ENCODE measurements around the gene CEMP1.

DNA sequence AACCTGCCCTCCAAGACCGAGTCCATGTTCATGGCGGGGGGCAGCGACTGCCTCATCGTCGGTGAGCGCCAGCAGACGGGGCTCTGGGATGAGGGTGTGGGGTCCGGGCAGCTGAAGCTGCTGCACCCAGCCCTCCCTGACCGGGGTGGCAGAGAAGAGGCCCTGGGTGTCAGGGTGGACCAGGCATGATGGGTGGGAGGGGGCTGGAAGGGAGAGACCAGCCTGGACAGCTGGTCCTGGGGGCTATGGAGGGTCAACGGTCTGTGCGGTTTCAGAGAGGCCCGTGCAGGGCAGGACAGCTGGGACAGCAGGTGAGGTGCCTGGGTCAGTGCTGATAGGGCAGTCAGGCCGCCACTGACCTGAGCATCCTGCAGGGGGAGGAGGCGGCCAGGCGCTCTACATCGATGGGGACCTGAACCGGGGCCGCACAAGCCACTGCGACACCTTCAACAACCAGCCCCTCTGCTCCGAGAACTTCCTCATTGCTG lies 30.7 kb downstream of the CEMP1 start:
- TF ChIP-seq, protein P1, sequence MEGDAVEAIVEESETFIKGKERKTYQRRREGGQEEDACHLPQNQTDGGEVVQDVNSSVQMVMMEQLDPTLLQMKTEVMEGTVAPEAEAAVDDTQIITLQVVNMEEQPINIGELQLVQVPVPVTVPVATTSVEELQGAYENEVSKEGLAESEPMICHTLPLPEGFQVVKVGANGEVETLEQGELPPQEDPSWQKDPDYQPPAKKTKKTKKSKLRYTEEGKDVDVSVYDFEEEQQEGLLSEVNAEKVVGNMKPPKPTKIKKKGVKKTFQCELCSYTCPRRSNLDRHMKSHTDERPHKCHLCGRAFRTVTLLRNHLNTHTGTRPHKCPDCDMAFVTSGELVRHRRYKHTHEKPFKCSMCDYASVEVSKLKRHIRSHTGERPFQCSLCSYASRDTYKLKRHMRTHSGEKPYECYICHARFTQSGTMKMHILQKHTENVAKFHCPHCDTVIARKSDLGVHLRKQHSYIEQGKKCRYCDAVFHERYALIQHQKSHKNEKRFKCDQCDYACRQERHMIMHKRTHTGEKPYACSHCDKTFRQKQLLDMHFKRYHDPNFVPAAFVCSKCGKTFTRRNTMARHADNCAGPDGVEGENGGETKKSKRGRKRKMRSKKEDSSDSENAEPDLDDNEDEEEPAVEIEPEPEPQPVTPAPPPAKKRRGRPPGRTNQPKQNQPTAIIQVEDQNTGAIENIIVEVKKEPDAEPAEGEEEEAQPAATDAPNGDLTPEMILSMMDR (IDR thresholded peaks at IDR 0.05; ENCODE audit: insufficient read depth, low read length) = no peak
- TF ChIP-seq, protein P2, sequence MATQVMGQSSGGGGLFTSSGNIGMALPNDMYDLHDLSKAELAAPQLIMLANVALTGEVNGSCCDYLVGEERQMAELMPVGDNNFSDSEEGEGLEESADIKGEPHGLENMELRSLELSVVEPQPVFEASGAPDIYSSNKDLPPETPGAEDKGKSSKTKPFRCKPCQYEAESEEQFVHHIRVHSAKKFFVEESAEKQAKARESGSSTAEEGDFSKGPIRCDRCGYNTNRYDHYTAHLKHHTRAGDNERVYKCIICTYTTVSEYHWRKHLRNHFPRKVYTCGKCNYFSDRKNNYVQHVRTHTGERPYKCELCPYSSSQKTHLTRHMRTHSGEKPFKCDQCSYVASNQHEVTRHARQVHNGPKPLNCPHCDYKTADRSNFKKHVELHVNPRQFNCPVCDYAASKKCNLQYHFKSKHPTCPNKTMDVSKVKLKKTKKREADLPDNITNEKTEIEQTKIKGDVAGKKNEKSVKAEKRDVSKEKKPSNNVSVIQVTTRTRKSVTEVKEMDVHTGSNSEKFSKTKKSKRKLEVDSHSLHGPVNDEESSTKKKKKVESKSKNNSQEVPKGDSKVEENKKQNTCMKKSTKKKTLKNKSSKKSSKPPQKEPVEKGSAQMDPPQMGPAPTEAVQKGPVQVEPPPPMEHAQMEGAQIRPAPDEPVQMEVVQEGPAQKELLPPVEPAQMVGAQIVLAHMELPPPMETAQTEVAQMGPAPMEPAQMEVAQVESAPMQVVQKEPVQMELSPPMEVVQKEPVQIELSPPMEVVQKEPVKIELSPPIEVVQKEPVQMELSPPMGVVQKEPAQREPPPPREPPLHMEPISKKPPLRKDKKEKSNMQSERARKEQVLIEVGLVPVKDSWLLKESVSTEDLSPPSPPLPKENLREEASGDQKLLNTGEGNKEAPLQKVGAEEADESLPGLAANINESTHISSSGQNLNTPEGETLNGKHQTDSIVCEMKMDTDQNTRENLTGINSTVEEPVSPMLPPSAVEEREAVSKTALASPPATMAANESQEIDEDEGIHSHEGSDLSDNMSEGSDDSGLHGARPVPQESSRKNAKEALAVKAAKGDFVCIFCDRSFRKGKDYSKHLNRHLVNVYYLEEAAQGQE (IDR thresholded peaks at IDR 0.05; ENCODE audit: insufficient replicate concordance, low read depth) = no peak
- TF ChIP-seq POLR2AphosphoS5 (IDR thresholded peaks at IDR 0.05; ENCODE audit: low read depth) (no peak), GABPA (IDR thresholded peaks at IDR 0.05; ENCODE audit: low read depth) (no peak)
